GM23248 (cell line): ENCODE data around the gene IL12RB1. TPM values are rescaled to one million over a fixed set of nuclear protein-coding genes. Genes with fewer than 3 reads are reported as not detected.

ENCODE experiments used
- DNase-seq: peaks from one replicate; pipeline ENCODE4 v3.0.0-alpha.2; 2015
- H2AFZ ChIP-seq: fragments of 200-600 bp; sonication (generic); 2 replicates; pipeline ENCODE4 v1.6.1; 2016; ENCODE audit warnings: antibody characterized with exemption
- H3F3A ChIP-seq: fragments of 200-600 bp; sonication (generic); 2 replicates; pipeline ENCODE4 v1.6.1; 2016; ENCODE audit warnings: mild to moderate bottlenecking, antibody characterized with exemption, mixed run types; ENCODE audit not compliant: insufficient read depth
- H3K27ac ChIP-seq: fragments of 200-600 bp; sonication (generic); 2 replicates; pipeline ENCODE4 v1.5.1; 2016; ENCODE audit warnings: mild to moderate bottlenecking
- H3K27me3 ChIP-seq: fragments of 200-600 bp; sonication (generic); replicated peaks from 2 replicates; pipeline ENCODE4 v1.6.1; 2016; ENCODE audit warnings: mild to moderate bottlenecking; ENCODE audit not compliant: insufficient read depth
- H3K36me3 ChIP-seq: fragments of 200-600 bp; sonication (generic); 2 replicates; pipeline ENCODE4 v1.6.1; 2016; ENCODE audit warnings: low read depth, mild to moderate bottlenecking
- H3K4me1 ChIP-seq: fragments of 200-600 bp; sonication (generic); 2 replicates; pipeline ENCODE4 v1.6.1; 2016; ENCODE audit warnings: mild to moderate bottlenecking; ENCODE audit not compliant: insufficient read depth
- H3K4me2 ChIP-seq: fragments of 200-600 bp; sonication (generic); one replicate; pipeline ENCODE4 v1.6.1; 2016; ENCODE audit warnings: mild to moderate bottlenecking; ENCODE audit not compliant: unreplicated experiment
- H3K4me3 ChIP-seq: fragments of 200-600 bp; sonication (generic); 2 replicates; pipeline ENCODE4 v1.5.1; 2016; ENCODE audit warnings: mild to moderate bottlenecking
- H3K79me2 ChIP-seq: fragments of 200-600 bp; sonication (generic); 2 replicates; pipeline ENCODE4 v1.6.1; 2016; ENCODE audit warnings: mild to moderate bottlenecking; ENCODE audit not compliant: insufficient read depth
- H3K9ac ChIP-seq: fragments of 200-600 bp; sonication (generic); 2 replicates; pipeline ENCODE4 v1.6.1; 2016; ENCODE audit warnings: mild to moderate bottlenecking
- H3K9me2 ChIP-seq: fragments of 200-600 bp; sonication (generic); 2 replicates; pipeline ENCODE4 v1.6.1; 2016; ENCODE audit warnings: mixed run types, mild to moderate bottlenecking, moderate library complexity; ENCODE audit not compliant: insufficient read depth
- H3K9me3 ChIP-seq: fragments of 200-600 bp; sonication (generic); one replicate; pipeline ENCODE4 v1.6.1; 2017; ENCODE audit warnings: low read depth
- H4K20me1 ChIP-seq: fragments of 200-600 bp; sonication (generic); 2 replicates; pipeline ENCODE4 v1.6.0; 2016; ENCODE audit not compliant: insufficient read depth
- EZH2 ChIP-seq: fragments of 200-600 bp; sonication (generic); IDR thresholded peaks from 2 replicates; pipeline ENCODE4 v1.6.1; 2018; ENCODE audit warnings: antibody characterized with exemption, mild to moderate bottlenecking; ENCODE audit not compliant: insufficient read depth, poor library complexity, severe bottlenecking
- EZH2phosphoT487 ChIP-seq: fragments of 200-600 bp; sonication (generic); IDR thresholded peaks from 2 replicates; pipeline ENCODE4 v1.6.1; 2018; ENCODE audit warnings: antibody characterized with exemption, moderate library complexity, mild to moderate bottlenecking, low read depth; ENCODE audit not compliant: insufficient read depth
- WGBS, 2 experiments: methylation state at CpG; one replicate each; pipeline ENCODE4 v1.1.6; 2015 to 2017; ENCODE audit warnings: low lambda C conversion rate in 2 of 2, low coverage in 1 of 2; ENCODE audit errors: missing lambda C conversion rate in 2 of 2; 5-methylcytosine and 5-hydroxymethylcytosine counted together
- in situ Hi-C: fragments of 300-500 bp; cut with MboI; formaldehyde crosslinking; loops from 2 replicates; pipeline ENCODE4 v1.15.0; 2020
- polyA plus RNA-seq: library from polyadenylated mRNA; unstranded; fragments of >200 nt; fragmentation: Nextera tagmentation; extraction: Ambion mirVana; gene quantifications from 2 replicates; pipeline ENCODE4 v1.2.1, GENCODE V29; 2016
- total RNA-seq: library from RNA; depleted of rRNA; stranded (reverse); fragments of >200 nt; shearing (Covaris generic); gene quantifications from 2 replicates; pipeline ENCODE4 v1.2.3, GENCODE V29; 2014

Gene IL12RB1
- total and polyA plus RNA-seq, 2 experiments from 2014 or later: not detected

DNA sequence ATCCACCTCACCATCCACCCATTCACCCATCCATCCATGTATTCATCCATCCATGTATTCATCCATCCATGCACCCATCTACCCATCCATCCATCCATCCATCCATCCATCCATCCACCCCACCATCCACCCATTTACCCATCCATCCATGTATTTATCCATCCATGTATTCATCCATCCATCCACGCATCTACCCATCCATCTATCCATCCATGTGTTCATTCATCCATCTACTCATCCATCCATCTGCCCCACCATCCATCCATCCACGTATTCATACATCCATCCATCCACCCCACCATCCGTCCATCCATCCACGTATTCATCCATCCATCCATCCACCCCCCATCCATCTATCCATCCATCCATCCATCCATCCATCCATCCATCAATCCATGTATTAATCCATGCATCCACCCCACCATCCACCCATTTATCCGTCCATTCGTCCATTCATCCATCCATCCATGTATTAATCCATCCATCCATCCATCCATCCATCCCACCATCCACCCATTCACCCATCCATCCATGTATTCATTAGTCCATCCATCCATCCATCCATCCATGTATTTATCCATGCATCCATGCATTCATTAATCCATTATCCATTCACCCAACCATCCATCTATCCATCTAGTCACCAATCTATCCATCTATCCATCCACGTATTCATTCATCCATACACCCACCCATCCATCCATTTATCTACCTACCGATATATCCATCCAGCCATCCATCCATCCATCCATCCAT is 2.6 kb downstream of the IL12RB1 start:
- H3K9me2 ChIP-seq: no peaks in the 10 kb centered on the region
- no peaks in the 10 kb centered on the region for H3K9me3 ChIP-seq
- H3K36me3 ChIP-seq: no peaks in the 10 kb centered on the region
- in situ Hi-C loops: no loop called here
- H4K20me1 ChIP-seq: no peaks in the 10 kb centered on the region
- 0 out of 2 replicates have a peak, but pooled peaks cover 2% of the 10 kb centered on the region for H3F3A ChIP-seq
- H3K4me2 ChIP-seq: no peak overlapping the region
- H3K9ac ChIP-seq: no peak overlapping the region
- 43 to 45% methylated on average over 7 to 8 of the region's 8 CpGs for WGBS, 2 experiments
- H3K4me1 ChIP-seq: no peaks in the 10 kb centered on the region
- DNase-seq: no peak
- H2AFZ ChIP-seq: no peak overlapping the region
- H3K27ac ChIP-seq: no peak overlapping the region
- H3K4me3 ChIP-seq: no peak overlapping the region
- H3K79me2 ChIP-seq: no peaks in the 10 kb centered on the region
- H3K27me3 ChIP-seq: no peaks in the 10 kb centered on the region
- no peak for TF ChIP-seq EZH2phosphoT487
- no peak for TF ChIP-seq EZH2

DNA sequence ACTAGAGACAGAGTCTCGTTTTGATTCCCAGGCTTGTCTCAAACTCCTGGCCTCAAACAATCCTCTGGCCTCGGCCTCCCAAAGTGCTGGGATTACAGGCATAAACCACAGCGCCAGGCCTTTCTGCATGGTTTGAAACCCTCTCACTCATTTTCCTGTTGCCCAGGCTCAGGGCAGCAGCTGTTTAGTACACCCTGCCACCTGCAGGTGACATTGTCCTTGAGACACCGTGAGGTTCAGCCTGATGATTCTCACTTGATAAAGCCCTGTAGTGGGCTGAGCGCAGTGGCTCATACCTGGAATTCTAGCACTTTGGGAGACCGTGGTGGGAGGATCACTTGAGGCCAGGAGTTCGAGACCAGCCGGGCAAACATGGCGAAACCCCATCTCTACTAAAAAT is 12.5 kb downstream of the IL12RB1 start:
- H3K9me2 ChIP-seq: no peaks in the 10 kb centered on the region
- no peak for DNase-seq
- H2AFZ ChIP-seq: no peak overlapping the region
- no peaks in the 10 kb centered on the region for H3K36me3 ChIP-seq
- H3K4me1 ChIP-seq: no peaks in the 10 kb centered on the region
- no peak overlapping the region for H3K9ac ChIP-seq
- no peaks in the 10 kb centered on the region for H3K79me2 ChIP-seq
- 76 to 78% methylated on average over 8 to 9 of the region's 9 CpGs for WGBS, 2 experiments
- no peaks in the 10 kb centered on the region for H3K27me3 ChIP-seq
- no peaks in the 10 kb centered on the region for H3F3A ChIP-seq
- in situ Hi-C loops: no loop called here
- H4K20me1 ChIP-seq: no peaks in the 10 kb centered on the region
- H3K9me3 ChIP-seq: no peaks in the 10 kb centered on the region
- no peak overlapping the region for H3K27ac ChIP-seq
- TF ChIP-seq EZH2phosphoT487 (no peak), EZH2 (no peak)
- H3K4me2 ChIP-seq: no peak overlapping the region
- H3K4me3 ChIP-seq: no peak overlapping the region

DNA sequence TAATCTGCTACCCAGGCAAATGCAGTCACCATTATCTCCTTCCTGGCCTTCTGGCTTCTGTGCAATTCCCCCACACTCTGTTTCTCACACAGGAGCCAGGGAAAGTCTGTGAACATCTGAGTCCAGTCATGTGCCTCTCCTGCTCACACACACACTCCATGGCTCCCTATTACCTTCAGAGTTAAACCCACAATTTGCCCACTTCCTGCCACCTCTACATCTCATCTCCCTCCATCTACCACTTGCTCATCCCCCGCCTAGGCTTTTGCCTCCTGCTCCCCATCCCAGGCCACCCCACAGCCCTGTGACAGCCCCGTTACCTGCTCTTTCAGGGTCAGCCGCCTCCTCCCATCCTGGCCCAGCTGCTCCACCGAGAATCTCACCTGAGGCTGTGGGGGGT is 13.5 kb downstream of the IL12RB1 start:
- DNase-seq: no peak
- H3K9me3 ChIP-seq: no peaks in the 10 kb centered on the region
- no peaks in the 10 kb centered on the region for H3K4me1 ChIP-seq
- in situ Hi-C loops: no loop called here
- H3K4me3 ChIP-seq: no peak overlapping the region
- H2AFZ ChIP-seq: no peak overlapping the region
- 65 to 72% methylated on average over 4 of the region's 4 CpGs for WGBS, 2 experiments
- H3K79me2 ChIP-seq: no peaks in the 10 kb centered on the region
- H4K20me1 ChIP-seq: no peaks in the 10 kb centered on the region
- TF ChIP-seq EZH2phosphoT487 (no peak), EZH2 (no peak)
- H3K9me2 ChIP-seq: no peaks in the 10 kb centered on the region
- H3F3A ChIP-seq: no peaks in the 10 kb centered on the region
- H3K27ac ChIP-seq: no peak overlapping the region
- no peaks in the 10 kb centered on the region for H3K36me3 ChIP-seq
- H3K4me2 ChIP-seq: no peak overlapping the region
- H3K9ac ChIP-seq: no peak overlapping the region
- no peaks in the 10 kb centered on the region for H3K27me3 ChIP-seq

DNA sequence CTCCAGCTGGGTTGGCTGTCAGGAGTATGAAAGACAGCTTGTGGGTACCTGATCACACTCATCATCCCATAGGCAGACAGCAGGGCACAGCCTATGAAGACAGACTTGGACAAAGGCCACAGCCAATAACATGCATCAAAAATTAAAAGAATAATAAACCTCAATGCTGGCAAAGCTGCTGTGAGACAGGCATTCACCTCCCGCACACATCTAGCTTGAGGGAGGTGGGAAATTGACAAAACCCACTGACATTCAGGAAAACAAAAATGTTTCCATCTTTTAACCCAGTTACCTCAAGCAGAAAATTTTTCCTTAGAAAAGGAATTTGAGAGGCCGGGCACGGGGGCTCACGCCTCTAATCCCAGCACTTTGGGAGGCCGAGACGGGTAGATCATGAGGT is 14.4 kb downstream of the IL12RB1 start:
- H3K79me2 ChIP-seq: no peaks in the 10 kb centered on the region
- H3F3A ChIP-seq: no peaks in the 10 kb centered on the region
- 71 to 80% methylated on average over 6 of the region's 6 CpGs for WGBS, 2 experiments
- no peak overlapping the region for H3K27ac ChIP-seq
- H3K9ac ChIP-seq: no peak overlapping the region
- H3K27me3 ChIP-seq: no peaks in the 10 kb centered on the region
- no peak overlapping the region for H3K4me2 ChIP-seq
- no peaks in the 10 kb centered on the region for H3K9me2 ChIP-seq
- H2AFZ ChIP-seq: no peak overlapping the region
- DNase-seq: no peak
- in situ Hi-C loops: no loop called here
- H3K4me3 ChIP-seq: no peak overlapping the region
- TF ChIP-seq EZH2phosphoT487: no peak
- TF ChIP-seq EZH2: no peak
- no peaks in the 10 kb centered on the region for H4K20me1 ChIP-seq
- H3K4me1 ChIP-seq: no peaks in the 10 kb centered on the region
- no peaks in the 10 kb centered on the region for H3K36me3 ChIP-seq
- H3K9me3 ChIP-seq: no peaks in the 10 kb centered on the region
